Mononuclear cell (primary cell): ENCODE measurements around the gene ATP11B. TPM values are rescaled to one million over a fixed set of nuclear protein-coding genes. Genes with fewer than 3 reads are reported as not detected.

Experiments used
- H3K27me3 ChIP-seq: 2 replicates; pipeline ENCODE4 v1.6.0; 2011; ENCODE audit warnings: low read length, control low read depth; ENCODE audit not compliant: insufficient read depth
- H3K4me1 ChIP-seq: 2 replicates; pipeline ENCODE4 v1.5.1; 2011; ENCODE audit warnings: mild to moderate bottlenecking, low read length, control low read depth; ENCODE audit not compliant: insufficient read depth
- H3K4me3 ChIP-seq: 2 replicates; pipeline ENCODE4 v1.5.1; 2011; ENCODE audit warnings: mild to moderate bottlenecking, low read length, moderate library complexity
- H3K9me3 ChIP-seq: 2 replicates; pipeline ENCODE4 v1.5.1; 2011; ENCODE audit warnings: low read depth, mild to moderate bottlenecking, control low read depth, low read length
- total RNA-seq: library from RNA; depleted of rRNA; stranded (reverse); fragments of >200 nt; gene quantifications from one replicate; pipeline ENCODE4 v1.2.3, GENCODE V29; 2012

Gene ATP11B
- total RNA-seq, 1 donor, result 165 TPM

DNA sequence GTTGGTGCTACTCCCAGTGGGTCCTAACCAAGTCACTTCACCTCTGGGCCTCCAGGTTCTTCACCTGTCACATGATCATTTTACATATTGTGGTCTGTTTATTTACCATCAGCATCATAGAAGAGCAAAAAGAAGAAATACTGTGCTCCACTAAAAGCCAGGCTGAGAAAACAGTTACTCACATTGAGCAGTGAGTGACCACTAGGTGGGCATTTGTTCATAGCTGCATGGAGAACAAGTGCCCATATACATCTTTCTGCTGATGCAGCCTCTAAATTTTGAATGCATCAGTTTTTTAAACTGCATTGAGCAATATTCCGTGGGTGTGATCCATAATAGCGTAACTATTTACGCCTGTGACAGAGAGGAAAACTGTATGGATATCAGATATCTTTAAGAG is 110.9 kb downstream of the ATP11B start:
- Histone ChIP-seq H3K4me3 (no peak overlapping the region), H3K27me3 (no peaks in the 10 kb centered on the region), H3K4me1 (no peaks in the 10 kb centered on the region), H3K9me3 (no peaks in the 10 kb centered on the region)

DNA sequence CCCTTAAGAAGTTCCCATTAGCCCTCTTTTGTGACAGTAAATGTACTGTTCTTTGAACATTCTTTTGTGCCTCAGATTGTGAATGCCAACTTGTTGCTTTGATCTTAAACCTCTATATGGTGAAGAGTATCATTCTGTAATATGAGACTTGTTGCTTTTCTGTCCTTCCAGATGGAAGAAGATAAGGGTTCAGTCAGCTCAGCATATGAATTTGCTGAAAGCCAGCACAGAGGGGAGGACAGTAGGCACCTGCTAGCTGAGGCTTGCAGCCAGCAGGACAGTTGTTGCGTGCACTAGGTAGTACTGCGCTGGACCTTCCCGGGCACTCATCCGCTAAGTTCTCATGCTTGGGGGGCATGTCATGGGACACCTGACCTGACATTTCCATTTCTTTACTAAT is 112.3 kb downstream of the ATP11B start:
- H3K27me3 ChIP-seq, result no peaks in the 10 kb centered on the region
- H3K4me1 ChIP-seq, result peaks cover 5% of the 10 kb centered on the region
- no peak overlapping the region for H3K4me3 ChIP-seq
- H3K9me3 ChIP-seq, result no peaks in the 10 kb centered on the region

DNA sequence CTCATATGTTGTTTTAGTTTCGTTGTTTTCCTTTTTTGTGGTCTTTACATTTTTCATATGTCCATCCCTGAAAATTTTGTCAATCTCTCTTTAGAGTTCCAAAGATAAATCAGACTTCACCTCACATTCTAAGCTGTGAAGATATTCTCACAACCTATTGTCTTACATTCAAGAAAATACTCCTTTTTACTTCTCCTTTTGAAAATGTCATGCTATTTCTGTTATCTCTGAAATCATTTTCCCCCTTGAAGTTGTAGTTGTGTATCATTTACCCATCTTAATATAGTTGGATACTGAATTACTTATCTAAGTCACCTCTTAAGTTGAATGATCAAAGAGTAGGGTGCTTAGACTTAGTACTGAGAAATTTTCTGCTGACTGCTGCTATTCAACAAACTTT is 112.7 kb downstream of the ATP11B start:
- no peaks in the 10 kb centered on the region for H3K27me3 ChIP-seq
- peaks cover 5% of the 10 kb centered on the region for H3K4me1 ChIP-seq
- H3K9me3 ChIP-seq, result no peaks in the 10 kb centered on the region
- no peak overlapping the region for H3K4me3 ChIP-seq

DNA sequence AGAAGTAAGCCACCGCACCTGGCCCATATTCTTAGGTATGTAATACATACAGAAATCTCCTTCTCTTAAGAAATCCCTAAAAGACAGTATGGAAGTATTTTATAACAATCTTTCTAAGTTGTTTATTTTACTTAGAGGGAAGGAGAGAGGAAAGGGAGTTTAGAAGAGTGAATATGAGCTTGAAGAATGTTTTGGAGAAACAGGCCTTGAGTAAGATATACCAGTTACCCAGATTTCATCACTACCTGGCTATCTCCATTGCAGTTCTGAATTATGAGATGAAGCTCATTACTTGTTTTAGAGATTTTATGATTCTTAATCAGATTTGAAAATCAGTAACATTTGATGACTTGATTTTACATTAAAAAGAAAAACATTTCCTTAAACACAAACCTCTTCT is 115.2 kb downstream of the ATP11B start:
- no peaks in the 10 kb centered on the region for H3K27me3 ChIP-seq
- no peaks in the 10 kb centered on the region for H3K9me3 ChIP-seq
- H3K4me1 ChIP-seq, result peaks cover 14% of the 10 kb centered on the region
- H3K4me3 ChIP-seq, result no peak overlapping the region

DNA sequence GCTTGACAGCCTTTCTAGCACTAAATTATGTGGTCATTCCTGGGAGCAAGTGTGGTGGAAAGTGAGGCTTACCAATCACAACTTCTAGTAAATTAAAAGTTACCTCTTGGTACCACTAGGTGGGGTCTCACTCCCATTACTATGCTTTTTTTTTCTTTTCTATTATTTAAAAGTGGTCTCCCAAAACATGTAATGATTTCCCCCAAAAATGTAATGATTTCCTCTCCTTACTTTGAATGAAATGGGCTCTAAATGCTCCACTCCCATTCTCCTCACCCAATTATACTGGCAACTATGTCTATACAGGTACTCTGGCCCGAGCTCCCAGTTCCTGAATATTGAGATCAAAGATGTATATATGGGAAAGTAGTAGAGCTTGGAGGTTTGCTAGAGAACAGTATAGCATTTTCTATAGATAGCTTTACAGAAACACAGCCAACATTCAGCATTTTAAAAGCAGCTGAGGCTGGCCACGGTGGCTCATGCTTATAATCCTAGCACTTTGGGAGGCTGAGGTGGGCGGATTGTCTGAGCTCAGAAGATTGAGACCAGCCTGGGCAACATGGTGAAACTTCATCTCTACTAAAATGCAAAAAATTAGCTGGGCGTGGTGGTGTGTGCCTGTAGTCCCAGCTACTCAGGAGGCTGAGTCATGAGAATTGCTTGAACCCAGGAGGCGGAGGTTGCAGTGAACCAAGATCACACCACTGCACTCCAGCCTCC is 116.2 kb downstream of the ATP11B start:
- H3K4me3 ChIP-seq, result no peak overlapping the region
- peaks cover 18% of the 10 kb centered on the region for H3K4me1 ChIP-seq
- no peaks in the 10 kb centered on the region for H3K9me3 ChIP-seq
- H3K27me3 ChIP-seq, result no peaks in the 10 kb centered on the region

DNA sequence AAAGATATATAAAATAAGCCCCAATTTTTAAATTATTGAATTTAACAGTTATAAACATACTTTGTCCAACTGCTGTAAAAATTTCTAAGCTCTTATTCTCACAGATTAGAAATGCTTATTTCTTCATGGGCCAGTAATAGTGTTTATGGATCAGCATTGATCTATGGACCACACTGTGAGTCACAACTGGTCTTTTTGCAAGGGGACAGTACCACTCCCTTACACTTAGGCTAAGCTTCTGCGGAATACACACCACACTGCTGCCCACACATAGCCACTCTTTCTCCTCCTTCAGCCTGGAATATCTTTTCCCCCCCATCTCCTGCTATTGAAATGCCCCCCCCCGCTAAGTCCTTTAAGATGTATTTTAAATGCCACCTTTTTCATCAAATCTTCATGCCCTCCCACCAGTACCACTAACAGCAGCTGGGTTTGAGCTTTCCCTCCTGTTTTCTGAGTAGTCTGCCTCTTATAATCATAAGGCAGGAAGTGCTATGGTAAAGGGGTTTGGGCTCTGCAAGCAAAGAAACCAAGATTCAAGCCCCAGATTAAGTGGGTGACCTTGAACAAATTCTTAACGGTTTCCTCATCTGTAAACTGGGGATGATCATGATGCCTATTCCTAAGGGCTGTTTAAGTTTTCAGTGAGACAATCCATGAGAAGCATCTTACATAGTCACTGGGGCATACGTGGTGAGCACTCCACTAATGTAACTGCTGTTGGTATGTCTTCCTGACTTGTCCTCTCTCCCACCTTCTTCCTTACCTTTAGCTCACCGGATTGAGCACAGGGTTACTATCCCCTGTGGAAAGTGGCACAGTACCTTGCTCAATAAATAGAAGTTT is 117.9 kb downstream of the ATP11B start:
- no peak overlapping the region for H3K4me3 ChIP-seq

DNA sequence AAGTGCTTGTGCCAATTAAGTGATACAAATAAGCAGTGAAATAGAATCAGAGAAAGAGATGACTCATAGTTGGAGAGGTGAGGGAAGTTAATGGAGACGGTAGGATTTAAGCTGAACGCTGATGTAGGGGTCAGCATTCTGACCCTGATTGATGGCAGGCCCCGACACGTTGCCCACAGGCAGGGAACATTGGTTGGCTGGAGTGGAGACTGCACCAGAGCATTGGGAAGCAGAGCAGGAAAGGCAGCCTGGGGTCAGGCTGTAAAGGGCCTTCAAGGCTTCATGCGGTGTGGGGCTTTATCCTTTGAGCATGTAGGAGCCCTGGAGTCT is 118.4 kb downstream of the ATP11B start:
- Histone ChIP-seq H3K27me3 (no peaks in the 10 kb centered on the region), H3K4me1 (peaks cover 18% of the 10 kb centered on the region), H3K9me3 (no peaks in the 10 kb centered on the region), H3K4me3 (no peak overlapping the region)

More for the DNA sequence above, 117.9 kb downstream of the ATP11B start:
- H3K9me3 ChIP-seq, result no peaks in the 10 kb centered on the region
- peaks cover 18% of the 10 kb centered on the region for H3K4me1 ChIP-seq
- H3K27me3 ChIP-seq, result no peaks in the 10 kb centered on the region

DNA sequence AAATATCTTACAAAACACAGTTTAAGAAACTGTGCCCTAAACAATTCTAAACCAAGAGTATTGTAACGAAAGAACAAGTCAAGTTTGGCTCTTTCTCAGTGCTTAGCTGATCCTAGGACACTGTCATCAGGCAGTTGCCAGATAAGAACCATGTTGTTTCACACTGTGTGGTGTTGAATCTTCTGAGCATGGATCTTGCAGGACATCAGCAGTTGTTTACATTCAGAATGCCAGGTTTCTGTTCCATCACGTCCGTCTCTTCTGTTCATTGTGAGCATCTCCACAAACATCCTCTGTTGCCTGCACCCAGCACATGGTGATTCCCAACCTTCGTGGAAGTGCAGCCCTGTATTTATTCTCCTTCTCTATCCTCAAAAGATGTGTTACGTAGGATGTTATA is 119.2 kb downstream of the ATP11B start:
- H3K27me3 ChIP-seq, result no peaks in the 10 kb centered on the region
- H3K4me1 ChIP-seq, result peaks cover 18% of the 10 kb centered on the region
- H3K9me3 ChIP-seq, result no peaks in the 10 kb centered on the region
- H3K4me3 ChIP-seq, result no peak overlapping the region

DNA sequence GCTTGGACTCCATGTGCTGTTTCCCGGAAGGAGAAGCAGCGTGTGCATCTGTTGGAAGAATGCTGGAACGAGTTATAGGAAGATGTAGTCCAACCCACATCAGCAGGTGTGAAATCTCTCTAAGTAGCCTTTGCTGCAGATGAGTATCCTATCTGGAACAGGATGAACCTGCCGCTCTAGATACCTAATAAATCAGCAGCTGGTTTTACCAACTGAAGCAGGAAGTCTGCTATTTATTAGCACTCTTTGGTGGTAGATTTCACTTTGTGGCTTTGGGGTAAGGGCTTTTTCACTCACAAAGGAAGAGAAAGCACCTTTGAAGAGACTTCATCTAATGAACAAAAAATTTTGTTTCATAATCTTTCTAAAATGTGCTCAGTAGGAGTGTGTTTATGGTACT is 120.6 kb downstream of the ATP11B start:
- no peaks in the 10 kb centered on the region for H3K9me3 ChIP-seq
- no peak overlapping the region for H3K4me3 ChIP-seq
- peaks cover 18% of the 10 kb centered on the region for H3K4me1 ChIP-seq
- no peaks in the 10 kb centered on the region for H3K27me3 ChIP-seq

DNA sequence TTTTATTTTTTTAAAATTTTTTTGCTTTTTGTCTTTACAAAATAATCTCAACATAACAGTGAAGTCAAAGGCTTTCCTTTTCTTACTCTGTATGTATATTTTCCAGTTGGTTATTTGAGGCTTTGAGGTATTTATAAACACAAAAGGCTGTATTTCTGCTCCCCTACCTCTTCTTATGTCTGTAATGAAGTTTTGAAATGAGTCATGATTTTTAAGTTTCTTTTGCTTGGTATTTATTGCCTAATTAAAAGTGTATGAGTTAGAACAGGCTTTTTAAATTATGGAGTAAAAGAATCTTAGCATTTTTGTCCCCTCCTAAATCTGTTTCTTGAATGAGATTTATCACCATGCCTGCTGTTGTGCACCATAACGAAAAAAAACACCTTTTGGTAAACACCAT is 121.0 kb downstream of the ATP11B start:
- Histone ChIP-seq H3K4me1 (peaks cover 18% of the 10 kb centered on the region), H3K27me3 (no peaks in the 10 kb centered on the region)

DNA sequence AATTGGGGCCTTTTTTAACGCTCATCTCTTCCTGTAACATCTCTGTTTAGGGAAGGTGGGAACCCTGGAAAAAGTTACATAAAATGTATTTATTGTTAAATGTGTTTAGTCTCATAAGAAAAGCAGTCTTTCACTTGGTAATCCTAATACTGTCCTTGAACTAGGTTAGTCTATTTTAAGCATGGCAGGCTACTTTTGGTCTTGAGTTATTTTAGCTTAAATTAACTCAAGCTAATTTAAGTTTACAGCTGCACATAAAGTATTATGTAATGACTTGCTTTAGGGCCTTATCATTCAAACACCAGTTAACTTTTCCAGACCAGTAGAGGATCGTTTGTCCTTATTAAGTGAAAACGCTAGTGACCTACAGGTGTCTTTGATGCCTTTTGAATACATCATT is 123.8 kb downstream of the ATP11B start:
- Histone ChIP-seq H3K9me3 (no peaks in the 10 kb centered on the region), H3K4me1 (peaks cover 4% of the 10 kb centered on the region), H3K4me3 (no peak overlapping the region), H3K27me3 (no peaks in the 10 kb centered on the region)

More for the DNA sequence above, 121.0 kb downstream of the ATP11B start:
- Histone ChIP-seq H3K4me3 (no peak overlapping the region), H3K9me3 (no peaks in the 10 kb centered on the region)

DNA sequence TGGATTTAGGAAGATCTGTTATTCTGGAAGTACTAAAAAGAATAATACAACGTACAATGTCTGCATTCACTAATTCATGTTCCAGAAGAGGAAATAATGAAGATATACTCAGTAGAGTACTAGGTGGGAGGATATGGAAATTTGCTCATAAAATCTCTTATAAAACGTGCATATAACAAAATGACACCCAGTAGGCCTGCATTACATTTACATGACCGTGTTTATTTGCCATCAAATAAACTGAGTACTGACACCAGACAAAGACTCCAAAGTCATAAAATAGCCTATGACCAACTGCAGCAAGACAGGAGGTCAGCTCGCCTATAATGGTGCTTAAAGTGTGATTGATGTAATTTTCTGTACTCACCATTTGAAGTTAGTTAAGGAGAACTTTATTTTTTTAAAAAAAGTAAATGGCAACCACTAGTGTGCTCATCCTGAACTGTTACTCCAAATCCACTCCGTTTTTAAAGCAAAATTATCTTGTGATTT is 126.6 kb downstream of the ATP11B start:
- no peaks in the 10 kb centered on the region for H3K9me3 ChIP-seq
- no peaks in the 10 kb centered on the region for H3K4me1 ChIP-seq
- no peak overlapping the region for H3K4me3 ChIP-seq
- no peaks in the 10 kb centered on the region for H3K27me3 ChIP-seq

DNA sequence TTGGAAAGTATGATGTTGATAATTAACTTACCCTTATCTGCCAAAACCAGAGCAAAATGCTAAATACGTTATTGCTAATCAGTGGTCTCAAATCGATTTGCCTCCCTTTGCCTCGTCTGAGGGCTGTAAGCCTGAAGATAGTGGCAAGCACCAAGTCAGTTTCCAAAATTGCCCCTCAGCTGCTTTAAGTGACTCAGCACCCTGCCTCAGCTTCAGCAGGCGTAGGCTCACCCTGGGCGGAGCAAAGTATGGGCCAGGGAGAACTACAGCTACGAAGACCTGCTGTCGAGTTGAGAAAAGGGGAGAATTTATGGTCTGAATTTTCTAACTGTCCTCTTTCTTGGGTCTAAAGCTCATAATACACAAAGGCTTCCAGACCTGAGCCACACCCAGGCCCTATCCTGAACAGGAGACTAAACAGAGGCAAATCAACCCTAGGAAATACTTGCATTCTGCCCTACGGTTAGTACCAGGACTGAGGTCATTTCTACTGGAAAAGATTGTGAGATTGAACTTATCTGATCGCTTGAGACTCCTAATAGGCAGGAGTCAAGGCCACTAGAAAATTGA is 127.3 kb downstream of the ATP11B start:
- Histone ChIP-seq H3K4me3 (no peak overlapping the region), H3K27me3 (no peaks in the 10 kb centered on the region), H3K4me1 (peaks cover 3% of the 10 kb centered on the region), H3K9me3 (no peaks in the 10 kb centered on the region)

DNA sequence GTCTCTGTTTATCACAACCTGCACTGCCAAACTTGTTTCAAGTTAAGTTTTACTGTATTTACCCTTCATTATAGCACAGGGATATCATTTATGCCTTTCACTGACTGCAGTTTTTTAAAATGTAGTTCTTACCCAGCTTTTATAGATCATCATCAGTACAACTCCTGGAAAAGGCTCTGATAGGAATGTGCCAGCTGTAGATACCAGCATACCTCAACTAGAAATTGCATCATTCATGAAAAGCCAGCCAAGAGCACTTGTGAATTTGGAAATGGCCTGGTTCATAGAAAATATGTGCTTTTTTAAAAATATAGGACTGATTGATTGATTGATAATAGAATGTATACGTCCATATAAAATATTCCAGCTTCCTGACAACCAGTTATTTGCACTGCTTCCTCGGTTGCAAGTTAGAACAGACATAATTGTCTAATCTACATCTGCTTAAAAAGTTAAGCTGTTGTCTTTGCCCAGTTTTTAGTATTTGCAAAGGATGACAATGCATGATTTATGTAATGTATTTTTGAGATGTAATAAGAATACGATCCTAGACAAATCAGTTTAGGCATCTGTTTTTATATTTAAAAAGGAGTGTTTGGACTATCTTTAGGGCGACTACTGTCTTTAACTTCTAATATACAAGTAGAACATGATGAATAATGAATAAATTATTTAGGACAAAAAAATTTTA is 128.5 kb downstream of the ATP11B start:
- Histone ChIP-seq H3K4me3 (no peak overlapping the region), H3K9me3 (no peaks in the 10 kb centered on the region), H3K27me3 (no peaks in the 10 kb centered on the region), H3K4me1 (peaks cover 5% of the 10 kb centered on the region)
